H1 (cell line): ENCODE measurements around the gene FZD4. TPM values are rescaled to one million over a fixed set of nuclear protein-coding genes. Genes with fewer than 3 reads are reported as not detected.

Experiments used
- EGR1 ChIP-seq: IDR thresholded peaks from 2 replicates; pipeline ENCODE4 v1.6.1; 2011; ENCODE audit warnings: low read depth, low read length, borderline replicate concordance
- MAFK ChIP-seq: IDR thresholded peaks from 2 replicates; pipeline ENCODE4 v1.6.1; 2012; ENCODE audit warnings: low read depth, mild to moderate bottlenecking, improper control_type of control experiment, low read length
- RFX5 ChIP-seq: IDR thresholded peaks from 2 replicates; pipeline ENCODE4 v1.6.1; 2011; ENCODE audit warnings: low read depth, low read length, improper control_type of control experiment, borderline replicate concordance
- SRF ChIP-seq: IDR thresholded peaks from 2 replicates; pipeline ENCODE4 v1.6.1; 2011; ENCODE audit warnings: mild to moderate bottlenecking, low read depth, low read length, moderate library complexity
- polyA plus RNA-seq, 7 experiments: library from polyadenylated mRNA; depleted of rRNA in 3 of 7; stranded (reverse) in 5 of 7; unstranded in 2 of 7; fragments of >200 nt in 5 of 7; fragments of 200-250 nt in 2 of 7; gene quantifications; 1 replicate in 5 of 7; 2 replicates in 1 of 7; 4 replicates in 1 of 7; pipeline versions ENCODE4 v1.2.1 to v1.2.3, GENCODE V29; 2011 to 2013; ENCODE audit warnings: missing spikeins in 2 of 7, mixed read lengths in 2 of 7
- total RNA-seq: library from RNA; stranded (reverse); fragmentation: NEBNext Ultra II Directional; extraction: Animal tissue kit (Norgen Biotek cat#: 25700); gene quantifications from 2 replicates; pipeline ENCODE4 v1.2.1, GENCODE V29; 2021

FZD4 gene
- total and polyA plus RNA-seq, 2 of the 8 experiments (the other 6 are each of a cell fraction or from before 2014, with no cell fraction given), result 3.1 to 7.1 TPM

DNA sequence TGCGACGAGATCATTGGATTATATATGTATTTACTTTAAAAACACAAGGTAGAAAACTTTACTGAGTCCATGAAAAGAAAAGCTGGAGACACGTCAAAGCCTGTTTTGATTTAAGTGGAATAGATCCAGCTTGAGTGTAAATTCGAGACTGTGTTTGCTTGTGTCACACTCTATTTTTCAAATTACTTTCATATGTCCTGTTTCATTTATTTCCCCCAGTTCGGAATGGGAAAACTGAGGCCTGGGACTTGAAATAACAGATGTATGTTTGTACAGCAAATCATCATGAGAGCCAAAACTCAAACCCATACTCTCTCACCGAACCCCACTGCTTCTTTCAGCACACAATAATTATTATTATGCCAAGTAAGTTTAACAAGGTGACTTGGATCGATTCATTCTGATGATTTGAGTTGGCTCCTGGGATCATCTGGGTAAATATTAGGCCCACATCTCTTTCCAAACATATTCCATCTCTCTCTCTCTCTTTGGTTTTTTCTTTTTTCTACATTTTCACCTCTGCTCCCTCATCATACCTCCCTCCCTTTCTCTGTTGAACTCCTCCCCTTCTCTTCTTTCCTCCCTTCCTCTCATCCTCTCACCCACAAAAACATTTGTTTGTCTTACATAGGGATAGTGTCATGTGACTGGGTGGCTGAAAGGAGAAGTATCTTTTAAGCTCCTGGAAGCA lies 21.2 kb downstream of the FZD4 start (continued):
- TF ChIP-seq RFX5, result no peak
- no peak for TF ChIP-seq SRF
- no peak for TF ChIP-seq EGR1
- no peak for TF ChIP-seq MAFK
